HG03442 (cell line): ENCODE results near the gene SIMC1.

Source experiments
- ATAC-seq: cut with Tn5 transposase; IDR thresholded peaks from one replicate; pipeline ENCODE4 v1.9.1; 2021; ENCODE audit warnings: mild to moderate bottlenecking, moderate library complexity; ENCODE audit not compliant: unreplicated experiment

Gene SIMC1

GRCh38 chr5:176387384-176387925 lies 149.2 kb downstream of the SIMC1 start:
- ATAC-seq: no peak

DNA sequence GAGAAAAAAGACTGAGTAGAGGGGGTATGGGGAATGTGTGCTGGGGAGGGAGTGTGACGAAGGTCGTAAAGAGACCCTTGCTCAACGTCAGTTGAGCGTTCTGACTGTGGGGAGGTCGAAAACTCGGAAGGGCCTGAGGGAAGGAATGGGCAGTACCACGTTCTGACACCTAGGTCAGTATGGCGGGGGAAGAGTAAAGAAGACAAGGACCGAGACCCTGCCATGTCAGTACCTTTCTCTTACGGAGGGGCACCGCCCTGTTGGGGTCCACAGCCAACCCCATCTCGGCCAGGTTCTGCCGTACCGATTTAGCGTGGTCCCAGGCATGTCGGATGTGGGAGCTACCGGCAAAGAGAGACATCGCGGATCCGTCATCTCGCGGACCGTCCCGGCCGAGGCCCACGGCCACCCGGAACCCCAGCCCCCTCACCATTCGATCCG lies 149.8 kb downstream of the SIMC1 start:
- no peak for ATAC-seq

- peak; percentile 85 for ATAC-seq
Measured at GRCh38 chr5:176388444-176389134, 150.4 kb downstream of the SIMC1 start, which contains the start of the genes HIGD2A and NOP16. HIGD2A (plus strand) TSS chr5:176388751; CDS start chr5:176388820, 69 bp downstream. NOP16 (minus strand) TSS chr5:176388598; CDS start chr5:176388539, 59 bp downstream.

- peak; percentile 23 for ATAC-seq
Measured at GRCh38 chr5:176389135-176390123, 151.2 kb downstream of the SIMC1 start.

DNA sequence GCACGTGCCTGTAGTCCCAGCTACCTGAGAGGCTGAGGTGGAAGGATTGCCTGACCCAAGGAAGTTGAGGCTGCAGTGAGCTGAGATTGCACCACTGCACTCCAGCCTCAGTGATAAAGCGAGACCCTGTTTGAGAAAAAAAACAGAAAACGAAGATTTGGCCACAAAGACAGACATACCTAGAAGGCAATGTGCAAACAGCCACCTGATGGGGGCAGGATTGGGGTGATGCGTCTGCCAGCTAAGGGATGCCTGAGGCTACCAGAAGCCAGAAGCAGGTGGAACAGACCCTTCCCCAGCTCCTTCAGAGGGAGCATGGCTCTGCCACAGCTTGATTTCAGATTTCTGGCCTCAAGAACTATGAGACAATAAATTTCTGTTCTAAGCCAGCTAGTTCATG lies 153.3 kb downstream of the SIMC1 start:
- ATAC-seq: no peak

DNA sequence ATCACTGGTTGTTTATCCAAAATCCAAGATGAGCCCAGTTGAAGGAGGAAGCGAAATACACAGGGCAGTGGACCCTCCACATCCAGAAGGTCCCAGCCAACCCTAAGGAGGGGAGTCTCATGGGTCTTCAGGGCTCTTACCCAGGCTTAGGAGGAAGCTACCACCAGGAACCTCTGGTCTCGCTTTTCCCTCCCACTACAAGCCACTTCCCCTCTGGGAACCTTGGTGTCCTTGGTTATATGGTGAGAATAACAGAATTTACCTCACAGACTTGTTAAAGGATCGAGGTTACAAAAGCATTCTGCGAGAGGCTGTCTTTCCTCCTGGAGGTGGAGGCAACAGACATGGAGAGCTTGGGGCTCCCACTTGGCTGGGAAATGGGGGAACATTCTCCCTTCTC lies 153.8 kb downstream of the SIMC1 start:
- ATAC-seq: no peak

- no peak for ATAC-seq
Measured at GRCh38 chr5:176392526-176392925, 154.3 kb downstream of the SIMC1 start.

DNA sequence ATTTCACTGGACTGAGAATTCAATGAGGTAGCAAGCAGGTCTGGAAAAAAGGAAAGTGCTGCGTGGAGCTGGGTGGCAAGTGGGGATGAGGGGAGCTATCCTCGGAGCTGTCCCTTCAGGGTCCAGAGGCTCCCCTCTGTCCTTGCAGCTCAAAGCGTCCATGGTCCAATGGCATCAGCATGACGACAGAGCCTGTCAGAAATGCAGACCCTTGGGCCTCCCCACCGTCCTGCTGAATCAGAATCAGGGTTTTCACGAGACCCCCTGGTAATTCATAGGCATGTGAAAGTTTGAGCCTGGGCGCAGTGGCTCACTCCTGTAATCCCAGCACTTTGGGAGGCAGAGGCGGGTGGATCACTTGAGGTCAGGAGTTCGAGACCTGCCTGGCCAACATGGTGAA lies 155.9 kb downstream of the SIMC1 start:
- ATAC-seq: no peak

DNA sequence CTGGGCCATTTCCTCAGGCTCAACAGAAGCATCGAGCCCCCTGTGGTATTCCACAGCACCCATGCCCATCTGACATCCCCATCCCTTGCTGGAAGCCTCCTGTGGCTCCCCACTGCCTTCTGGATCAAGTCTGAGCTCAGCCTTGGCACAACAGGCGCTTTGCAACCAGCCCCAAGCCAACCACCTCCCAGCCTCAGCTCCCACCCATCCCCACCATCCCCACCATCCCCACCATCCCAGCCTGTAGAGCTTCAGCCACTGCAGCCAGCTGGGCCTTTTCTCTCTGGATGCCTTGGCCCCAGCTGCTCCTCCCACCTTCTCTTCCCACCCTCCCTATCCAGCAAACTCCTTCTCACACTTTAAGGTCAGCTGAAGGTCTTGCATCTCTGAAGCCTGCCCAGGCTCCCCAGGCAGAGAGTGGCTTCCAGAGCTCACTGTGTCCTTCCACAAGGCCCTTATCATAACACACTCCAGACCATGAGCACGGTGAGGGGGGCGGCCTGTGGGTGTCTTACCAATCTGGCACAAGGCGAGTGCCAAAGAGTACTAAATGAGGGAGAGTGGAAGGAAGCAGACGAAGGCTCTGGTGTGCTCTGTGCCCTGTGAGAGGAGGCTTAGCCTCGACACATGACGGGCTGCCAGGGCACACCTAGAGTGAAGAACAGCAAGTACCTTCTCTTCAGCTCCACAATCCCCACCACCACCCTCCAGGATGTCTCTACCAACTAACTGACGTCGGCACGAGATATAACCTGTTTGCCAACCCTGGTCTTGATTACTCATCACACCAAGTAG lies 156.9 kb downstream of the SIMC1 start:
- no peak for ATAC-seq
